ENCODE data around the gene SLC4A4. TPM values are rescaled to one million over a fixed set of nuclear protein-coding genes. Genes with fewer than 3 reads are reported as not detected.

SLC4A4 gene
- total and polyA plus RNA-seq, 4 donors = 3.0 to 36.7 (median 8.2) TPM

- no peak for DNase-seq (ENCODE audit: low spot score)
- Histone ChIP-seq H3K4me3 (ENCODE audit: low read depth in 1 of 3, low read length in 3 of 3) (no peak overlapping the region), H3K36me3 (ENCODE audit: control insufficient read depth in 4 of 4, insufficient read depth in 3 of 4, low read depth in 1 of 4, low read length in 3 of 4) (no peaks in the 10 kb centered on the region), H3K9ac (ENCODE audit: low read depth in 1 of 2, low read length in 2 of 2) (no peak overlapping the region), H3K27me3 (ENCODE audit: control insufficient read depth in 4 of 4, insufficient read depth in 4 of 4, low read length in 3 of 4) (no peaks in the 10 kb centered on the region), H3K9me3 (ENCODE audit: control insufficient read depth in 4 of 4, low read length in 3 of 4) (no peaks in the 10 kb centered on the region), H3K27ac (ENCODE audit: low read depth in 1 of 2, low read length in 2 of 2) (no peak overlapping the region), H3K4me1 (ENCODE audit: control insufficient read depth in 4 of 4, insufficient read depth in 4 of 4, low read length in 3 of 4) (peaks cover 3 to 7% (median 3%) of the 10 kb centered on the region in 4 donors)
- 93% methylated on average over 1 of the region's 1 CpG for WGBS
- TF ChIP-seq FOXA2 (IDR thresholded peaks at IDR 0.05) (no peak), NR2F2 (IDR thresholded peaks at IDR 0.05) (no peak), YY1 (IDR thresholded peaks at IDR 0.05) (no peak), ZBTB33 (IDR thresholded peaks at IDR 0.05) (no peak), MAX (IDR thresholded peaks at IDR 0.05) (no peak), RAD21 (IDR thresholded peaks at IDR 0.05) (no peak), EGR1 (IDR thresholded peaks at IDR 0.05; ENCODE audit: low read depth in 2 of 2) (no peak), HNF4G (IDR thresholded peaks at IDR 0.05) (no peak)
Measured at GRCh38 chr4:71303287-71303686, 35.5 kb upstream of the SLC4A4 start.

- TF ChIP-seq CTCF (IDR thresholded peaks at IDR 0.05; ENCODE audit: low read depth, low read length, missing input control) = no peak
- no peak for TF ChIP-seq HNF4A (conservative IDR thresholded peaks at IDR 0.05)
- TF ChIP-seq, protein P1, sequence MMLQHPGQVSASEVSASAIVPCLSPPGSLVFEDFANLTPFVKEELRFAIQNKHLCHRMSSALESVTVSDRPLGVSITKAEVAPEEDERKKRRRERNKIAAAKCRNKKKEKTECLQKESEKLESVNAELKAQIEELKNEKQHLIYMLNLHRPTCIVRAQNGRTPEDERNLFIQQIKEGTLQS (IDR thresholded peaks at IDR 0.05) = no peak
- TF ChIP-seq TAF1 (conservative IDR thresholded peaks at IDR 0.05) = no peak
- no peak for TF ChIP-seq MAX (IDR thresholded peaks at IDR 0.05)
- TF ChIP-seq SP1 (IDR thresholded peaks at IDR 0.05) = no peak
- TF ChIP-seq EGR1 (IDR thresholded peaks at IDR 0.05; ENCODE audit: low read depth in 2 of 2) = no peak
- no peak for TF ChIP-seq JUND (IDR thresholded peaks at IDR 0.05)
- TF ChIP-seq ZBTB33 (IDR thresholded peaks at IDR 0.05) = no peak
- TF ChIP-seq FOXA1 (IDR thresholded peaks at IDR 0.05) = no peak
- no peak for TF ChIP-seq GABPA (IDR thresholded peaks at IDR 0.05 in 1 of 2, conservative IDR thresholded peaks at IDR 0.05 in 1 of 2)
- TF ChIP-seq YY1 (IDR thresholded peaks at IDR 0.05) = no peak
- no peak for TF ChIP-seq FOXA2 (IDR thresholded peaks at IDR 0.05)
- no peak for TF ChIP-seq RAD21 (IDR thresholded peaks at IDR 0.05)
- no peak for TF ChIP-seq REST (IDR thresholded peaks at IDR 0.05)
- TF ChIP-seq HNF4G (IDR thresholded peaks at IDR 0.05) = no peak
- TF ChIP-seq RXRA (IDR thresholded peaks at IDR 0.05) = no peak
- TF ChIP-seq NR2F2 (IDR thresholded peaks at IDR 0.05) = no peak
- 96% methylated on average over 2 of the region's 2 CpGs for WGBS
- Histone ChIP-seq H3K9me3 (ENCODE audit: control insufficient read depth in 4 of 4, low read length in 3 of 4) (no peaks in the 10 kb centered on the region), H3K4me3 (ENCODE audit: low read depth in 1 of 3, low read length in 3 of 3) (no peak overlapping the region), H3K27ac (ENCODE audit: low read depth in 1 of 2, low read length in 2 of 2) (no peak overlapping the region), H3K4me1 (ENCODE audit: control insufficient read depth in 4 of 4, insufficient read depth in 4 of 4, low read length in 3 of 4) (peaks cover 3 to 7% (median 3%) of the 10 kb centered on the region in 4 donors), H3K27me3 (ENCODE audit: control insufficient read depth in 4 of 4, insufficient read depth in 4 of 4, low read length in 3 of 4) (no peaks in the 10 kb centered on the region), H3K36me3 (ENCODE audit: control insufficient read depth in 4 of 4, insufficient read depth in 3 of 4, low read depth in 1 of 4, low read length in 3 of 4) (no peaks in the 10 kb centered on the region), H3K9ac (ENCODE audit: low read depth in 1 of 2, low read length in 2 of 2) (no peak overlapping the region)
- no peak for DNase-seq (ENCODE audit: low spot score)
Measured at GRCh38 chr4:71303850-71304249, 35.0 kb upstream of the SLC4A4 start.

All from liver (tissue), 9 donors.